ENCODE data around the gene NTRK2.

The NTRK2 gene

GRCh38 chr9:84823421-84824271, 154.1 kb downstream of the NTRK2 start:
- no peak for DNase-seq

GRCh38 chr9:84827216-84827765, 157.8 kb downstream of the NTRK2 start:
- no peak for DNase-seq

DNA sequence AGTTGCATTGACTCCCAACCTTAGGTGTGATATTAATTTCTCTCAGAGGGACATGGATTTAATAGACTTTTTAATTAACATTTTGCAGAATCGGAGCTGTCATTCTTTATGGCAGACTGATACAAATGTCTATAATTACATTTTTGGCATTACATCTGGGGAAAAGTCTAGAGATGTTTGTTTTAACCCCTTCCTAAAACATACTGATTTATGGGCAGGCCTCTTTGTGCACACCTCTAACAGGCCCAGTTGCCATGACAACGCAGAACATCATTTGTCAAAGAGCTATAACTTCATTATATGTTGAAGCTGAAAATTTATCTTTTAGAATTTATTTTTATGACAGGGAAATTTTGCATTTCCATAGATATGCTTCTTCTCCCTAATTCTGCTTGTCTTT, 158.5 kb downstream of the NTRK2 start:
- DNase-seq = no peak

DNA sequence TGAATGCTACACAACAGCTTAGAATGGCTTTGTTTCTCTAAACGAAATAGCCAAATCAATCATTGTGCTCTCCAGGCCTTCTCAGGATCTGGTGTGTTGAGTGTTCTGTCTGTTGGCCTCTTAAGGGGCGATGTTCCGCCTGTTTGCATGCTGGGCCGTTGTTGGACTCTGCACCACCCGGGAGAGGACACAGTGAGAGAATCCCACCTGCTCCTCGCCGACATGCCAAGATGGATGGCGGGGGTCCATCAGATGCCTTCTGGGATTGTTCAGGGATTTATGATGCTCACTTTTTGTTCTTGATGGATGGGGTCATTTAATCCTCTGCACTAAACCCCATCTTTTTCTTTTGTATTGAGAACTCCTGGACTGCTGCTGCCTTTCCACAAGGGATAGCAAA, 159.9 kb downstream of the NTRK2 start:
- DNase-seq = no peak

DNA sequence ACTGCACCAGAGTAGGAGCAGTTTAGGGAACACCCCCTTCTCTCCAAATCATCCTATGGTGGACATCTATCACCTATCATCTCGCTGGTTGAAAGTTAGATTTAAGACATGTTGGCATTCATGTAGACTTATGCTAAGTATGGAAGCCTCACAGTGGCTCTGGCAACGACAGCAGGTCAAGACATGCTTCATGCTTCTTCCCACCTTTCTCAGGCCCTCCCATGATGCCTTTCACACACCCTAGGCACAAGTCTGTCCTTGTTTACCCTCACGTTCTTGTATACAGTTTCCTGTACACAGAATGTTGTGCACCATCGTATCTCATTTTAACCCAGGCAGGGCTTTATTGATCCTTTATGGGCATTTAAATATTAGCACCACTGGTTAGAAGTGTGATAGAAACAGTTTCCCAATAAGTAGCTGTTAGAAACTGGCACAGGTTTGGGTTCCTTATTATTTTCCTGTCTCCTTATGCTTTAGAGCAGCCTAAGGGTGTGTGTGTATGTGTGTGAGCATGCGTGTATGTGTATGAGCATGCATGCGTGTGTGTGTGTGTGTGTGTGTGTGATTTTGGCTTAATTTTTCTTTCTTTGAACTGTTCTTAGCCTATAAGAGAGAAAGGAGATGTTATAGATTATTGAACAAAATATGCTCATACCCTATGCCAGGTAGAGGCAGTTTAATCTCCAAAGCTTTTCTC, 160.6 kb downstream of the NTRK2 start:
- DNase-seq = no peak

GRCh38 chr9:84831377-84831776, 161.8 kb downstream of the NTRK2 start:
- no peak for DNase-seq

DNA sequence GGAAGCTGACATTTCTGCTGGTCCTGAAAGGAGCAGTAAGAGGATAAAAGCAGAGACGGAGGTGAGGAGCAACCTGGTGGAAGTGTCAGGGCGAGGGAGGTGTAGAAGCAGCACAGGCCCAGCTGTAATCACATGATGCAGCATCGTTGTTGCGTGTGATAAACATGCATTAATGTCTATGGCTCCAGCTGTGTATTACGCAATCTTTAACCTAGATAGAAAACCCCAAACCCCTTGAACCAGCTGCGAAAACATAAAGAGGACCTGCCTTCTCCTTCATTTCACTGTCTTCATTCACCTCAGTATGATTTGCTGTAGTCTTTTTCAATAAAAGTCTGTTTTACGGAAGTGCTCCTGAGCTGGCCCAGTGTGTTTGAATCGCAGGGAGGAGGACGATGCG, 162.9 kb downstream of the NTRK2 start:
- no peak for DNase-seq

DNA sequence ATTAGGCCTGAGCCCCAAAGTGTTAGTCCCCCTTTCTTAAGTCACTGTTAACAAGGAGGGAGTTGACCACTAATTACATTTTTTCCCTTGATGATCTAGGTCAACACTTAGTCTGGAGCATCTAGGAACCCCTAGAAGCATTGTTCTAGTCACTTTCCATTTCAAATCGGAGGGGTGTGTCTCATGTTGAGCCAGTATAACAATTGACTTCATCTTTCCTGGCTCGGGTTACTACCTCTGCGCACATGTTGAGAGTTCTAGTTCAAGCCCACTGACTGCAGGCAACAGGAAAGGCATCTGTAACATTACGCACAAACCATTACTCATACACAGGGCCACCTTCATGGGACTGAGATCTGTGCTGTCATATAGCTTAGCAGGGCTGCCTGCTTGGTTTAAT, 164.9 kb downstream of the NTRK2 start:
- no peak for DNase-seq

DNA sequence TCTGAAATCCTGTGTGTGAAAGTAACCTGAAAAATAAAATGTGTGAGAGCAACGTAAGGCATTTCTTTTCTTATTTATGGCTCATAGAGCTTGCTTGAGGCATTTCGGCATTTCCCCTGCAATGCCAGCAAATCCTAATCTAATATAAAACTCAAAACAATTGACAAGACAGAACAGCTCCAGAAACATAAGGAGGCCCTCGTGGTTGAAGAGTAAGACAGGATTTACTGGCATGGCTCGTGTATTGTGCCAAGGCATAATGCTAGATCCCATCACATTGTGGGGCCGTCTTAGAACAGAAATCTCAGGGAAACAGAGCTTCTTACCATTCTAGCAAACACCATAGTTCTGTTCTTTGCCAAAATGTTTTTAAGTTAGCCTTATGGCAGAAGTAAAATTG, 166.2 kb downstream of the NTRK2 start:
- no peak for DNase-seq

GRCh38 chr9:84838879-84839278, 169.3 kb downstream of the NTRK2 start:
- DNase-seq = no peak

DNA sequence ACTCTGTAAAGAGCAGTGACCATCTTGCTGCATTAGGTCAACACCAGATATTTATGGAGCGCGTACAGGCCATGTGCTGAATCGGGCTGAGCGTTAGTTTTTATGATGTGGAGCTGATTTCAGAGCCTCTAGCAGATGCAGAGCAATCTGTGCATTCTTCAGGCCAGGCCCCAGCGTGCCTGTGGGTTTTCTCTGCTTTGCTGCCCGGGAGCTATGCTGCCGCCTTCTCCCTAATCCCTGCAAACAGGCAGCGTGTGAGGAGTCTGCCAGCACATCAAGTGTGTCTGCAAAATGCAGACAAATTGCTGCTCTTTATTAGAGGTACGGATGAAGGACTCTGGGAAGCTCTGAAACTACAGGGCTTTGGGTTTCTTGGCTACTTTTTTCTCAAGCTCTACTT, 170.0 kb downstream of the NTRK2 start:
- no peak for DNase-seq

DNA sequence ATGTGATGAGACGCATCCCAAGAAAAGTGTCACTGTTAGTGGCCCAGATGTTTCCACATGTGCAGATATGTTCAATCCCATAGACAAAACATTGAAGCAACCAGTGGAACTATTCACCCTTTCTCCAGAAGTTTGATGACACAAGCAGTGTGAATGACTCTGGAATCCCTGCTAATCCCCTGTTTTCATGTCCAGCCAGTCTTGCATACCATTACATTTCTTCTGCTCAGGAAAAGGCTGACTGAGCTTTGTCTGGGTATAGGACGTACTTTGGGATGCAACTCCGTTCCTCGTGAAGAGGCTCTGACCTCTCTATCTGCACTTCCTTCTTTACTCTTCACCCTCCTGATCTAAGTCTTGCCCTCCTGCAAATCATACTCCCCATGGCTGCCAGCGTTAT, 172.4 kb downstream of the NTRK2 start:
- no peak for DNase-seq

GRCh38 chr9:84843175-84843824, 173.8 kb downstream of the NTRK2 start:
- no peak for DNase-seq

DNA sequence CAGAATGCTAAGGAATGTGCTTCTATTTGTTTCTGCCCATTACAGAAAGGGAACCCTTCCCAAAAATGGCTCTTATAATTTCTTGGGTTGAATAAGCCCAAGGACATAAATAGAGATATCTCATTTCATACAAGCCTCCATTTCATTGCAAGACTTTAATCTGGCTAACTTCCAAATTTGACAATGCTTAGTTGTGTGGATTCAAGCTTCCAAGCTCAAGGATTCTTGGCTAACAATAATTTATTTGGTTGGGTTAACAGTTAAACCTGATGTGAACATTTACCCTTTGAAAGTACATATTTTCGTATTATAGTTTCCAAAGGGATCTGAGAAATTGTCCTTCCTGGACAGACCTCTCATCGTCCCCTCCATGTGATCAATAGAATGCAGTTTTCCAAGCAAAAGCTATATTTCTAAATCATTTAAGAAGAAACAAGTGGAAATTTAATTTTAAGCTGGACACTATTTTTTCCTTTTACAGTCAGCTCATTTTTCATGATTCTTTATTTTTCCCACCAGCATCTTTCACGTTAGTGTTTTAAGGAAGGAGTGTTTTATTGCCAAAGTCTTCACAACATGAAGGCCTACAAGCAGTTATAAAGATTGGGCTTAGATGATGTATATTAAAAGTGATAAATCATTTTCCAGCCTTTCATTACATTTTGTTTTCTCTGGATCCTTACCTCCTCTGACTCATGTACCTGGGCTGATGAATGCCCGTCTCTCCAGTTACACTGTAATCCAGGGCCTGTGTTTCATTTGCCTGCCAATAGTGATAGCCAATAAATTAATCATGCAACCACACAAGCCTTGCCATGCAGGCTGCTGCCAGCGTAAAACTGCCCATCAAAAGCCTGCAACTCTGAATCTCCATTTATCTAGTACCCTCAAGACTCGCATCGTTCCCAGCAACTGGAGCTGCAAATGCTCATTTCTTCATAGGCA, 176.7 kb downstream of the NTRK2 start:
- DNase-seq = no peak

DNA sequence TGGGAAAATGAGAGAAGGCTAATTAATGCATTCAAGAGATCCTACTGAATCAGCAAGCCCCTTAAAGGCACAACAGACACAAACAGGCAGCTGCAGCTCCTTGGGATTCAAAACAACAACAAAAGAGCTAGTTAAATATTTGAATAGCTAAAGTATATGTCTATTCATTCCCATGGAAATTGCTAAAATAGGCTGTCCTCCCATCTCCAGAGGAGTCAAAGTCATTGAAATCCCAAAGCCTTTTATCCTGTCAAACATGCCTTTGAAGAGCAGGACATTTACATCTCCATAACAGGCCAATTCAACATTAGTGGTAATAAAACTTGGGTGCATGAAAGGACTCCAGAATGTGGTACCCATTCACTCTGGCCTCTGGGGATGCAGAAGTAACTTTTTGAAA, 177.4 kb downstream of the NTRK2 start:
- no peak for DNase-seq

DNA sequence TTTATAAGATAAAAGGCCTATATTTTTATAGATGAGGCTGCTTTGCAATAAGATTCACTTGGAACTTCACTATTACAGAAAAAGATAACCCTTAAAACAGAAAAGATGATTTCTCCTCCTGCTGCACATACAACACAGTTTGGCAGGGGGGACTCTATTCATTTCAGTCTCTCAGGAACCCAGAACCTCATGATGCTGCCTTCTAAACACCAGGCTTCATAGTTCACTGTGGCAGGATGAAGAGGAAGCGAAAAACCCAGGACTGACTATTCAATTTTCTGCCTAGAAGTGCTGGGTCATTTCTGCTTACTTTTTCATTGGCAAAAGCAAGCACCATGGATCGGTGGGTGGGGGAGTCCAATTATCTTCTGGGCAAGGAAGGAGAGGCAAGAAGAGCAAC, 179.5 kb downstream of the NTRK2 start:
- no peak for DNase-seq

GRCh38 chr9:84850830-84851392, 181.4 kb downstream of the NTRK2 start:
- no peak for DNase-seq

GRCh38 chr9:84851935-84852585, 182.5 kb downstream of the NTRK2 start:
- no peak for DNase-seq

- no peak for DNase-seq
These were observed 183.2 kb downstream of the NTRK2 start for GRCh38 chr9:84852617-84853301.

GRCh38 chr9:84856181-84856632, 186.7 kb downstream of the NTRK2 start:
- DNase-seq = no peak

DNA sequence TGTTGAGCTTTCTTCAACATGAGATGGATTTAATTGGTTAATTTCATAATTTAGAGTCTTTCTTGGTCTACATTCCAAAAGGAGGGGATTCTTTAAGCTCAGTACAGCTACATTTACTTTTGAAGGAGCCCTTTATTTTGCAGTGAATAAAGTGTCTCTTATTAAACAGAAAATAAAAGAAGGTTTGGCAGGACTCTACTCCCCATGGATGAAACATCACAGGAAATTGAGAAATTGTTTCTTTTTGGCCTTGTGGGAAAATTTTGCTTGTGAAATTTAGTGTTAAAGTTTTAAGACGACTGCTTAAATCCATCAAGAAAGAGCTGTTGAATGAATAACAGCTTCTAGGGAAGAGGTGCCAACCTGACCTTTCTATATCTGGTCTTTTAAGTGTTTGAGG, 187.7 kb downstream of the NTRK2 start:
- DNase-seq = no peak

All from cortex of kidney (tissue), 1 donor.